Cardiac ventricle fibroblast (primary cell): Measurements from ENCODE around the gene MAT2A. TPM values are rescaled to one million over a fixed set of nuclear protein-coding genes. Genes with fewer than 3 reads are reported as not detected.

Experiments used
- total RNA-seq: library from RNA; depleted of rRNA; stranded (reverse); fragments of >200 nt; gene quantifications from 2 replicates; pipeline ENCODE4 v1.2.3, GENCODE V29; 2015

Gene MAT2A
- total RNA-seq, result 105 and 115 TPM in 2 replicates

GRCh38 chr2:85538507-85539360, at the start of gene MAT2A:
TSS of gene MAT2A (plus strand) at chr2:85539168. CDS start at chr2:85539288, 120 bp downstream.

GRCh38 chr2:85561280-85562212, 22.6 kb downstream of the MAT2A start, which contains the start of gene GGCX:
TSS of gene GGCX (minus strand) at chr2:85561493. CDS start at chr2:85561428, 65 bp downstream.

GRCh38 chr2:85577386-85578242, 38.6 kb downstream of the MAT2A start, which contains the start of gene VAMP8:
TSS of gene VAMP8 (plus strand) at chr2:85577586. CDS start at chr2:85577647, 61 bp downstream.

GRCh38 chr2:85584354-85584856, 45.4 kb downstream of the MAT2A start, which contains the start of gene VAMP5:
TSS of gene VAMP5 (plus strand) at chr2:85584431. CDS start at chr2:85584491, 60 bp downstream.

Other genes with a start within 250 kb of the MAT2A start
- 79.9 and 102 TPM in 2 replicates for gene TGOLN2, start 211.2 kb upstream of the MAT2A start, total RNA-seq
- 28.6 and 42.2 TPM in 2 replicates for gene RETSAT, start 184.6 kb upstream of the MAT2A start, total RNA-seq
- 4.8 and 7.2 TPM in 2 replicates for gene ELMOD3, start 184.4 kb upstream of the MAT2A start, total RNA-seq
- gene CAPG, start 128.8 kb upstream of the MAT2A start, total RNA-seq, result 42.8 and 50.4 TPM in 2 replicates
- not detected in 2 replicates for gene SH2D6, start 120.5 kb upstream of the MAT2A start, total RNA-seq
- 49.0 and 62.2 TPM in 2 replicates for gene GGCX, start 22.3 kb downstream of the MAT2A start, total RNA-seq
- gene VAMP8, start 38.4 kb downstream of the MAT2A start, total RNA-seq, result 8.3 TPM in 1 of 2 replicates, not detected in the other
- 53.7 and 63.0 TPM in 2 replicates for gene VAMP5, start 45.3 kb downstream of the MAT2A start, total RNA-seq
- 148 and 182 TPM in 2 replicates for gene RNF181, start 56.6 kb downstream of the MAT2A start, total RNA-seq
- gene TMEM150A, start 63.5 kb downstream of the MAT2A start, total RNA-seq, result 13.6 and 19.7 TPM in 2 replicates
- gene C2orf68, start 72.9 kb downstream of the MAT2A start, total RNA-seq, result 7.9 and 9.6 TPM in 2 replicates
- gene USP39, start 77.0 kb downstream of the MAT2A start, total RNA-seq, result 34.6 and 55.0 TPM in 2 replicates
- gene SFTPB, start 129.0 kb downstream of the MAT2A start, total RNA-seq, result not detected in 2 replicates
- not detected in 2 replicates for gene GNLY, start 155.2 kb downstream of the MAT2A start, total RNA-seq
- 31.2 and 34.5 TPM in 2 replicates for gene ATOH8, start 214.8 kb downstream of the MAT2A start, total RNA-seq